Fibroblast of lung (primary cell): ENCODE measurements around the gene H1-8.

Source experiments
- EZH2 ChIP-seq: IDR thresholded peaks from 2 replicates; pipeline ENCODE4 v1.5.1; 2012; ENCODE audit warnings: low read length, control low read depth, mild to moderate bottlenecking; ENCODE audit errors: missing control alignments
- TF ChIP-seq, protein P1 (sequence below), 2 donors: IDR thresholded peaks in 1 of 2; conservative IDR thresholded peaks in 1 of 2; 1 replicate in 1 of 2; 2 replicates in 1 of 2; pipeline ENCODE4 v1.5.1; 2011 to 2012; ENCODE audit warnings: low read length in 2 of 2, control low read depth in 1 of 2, inconsistent platforms in 1 of 2, low read depth in 1 of 2, mild to moderate bottlenecking in 1 of 2

GRCh38 chr3:129519449-129519848, 23.5 kb upstream of the H1-8 start:
- TF ChIP-seq, protein P1, sequence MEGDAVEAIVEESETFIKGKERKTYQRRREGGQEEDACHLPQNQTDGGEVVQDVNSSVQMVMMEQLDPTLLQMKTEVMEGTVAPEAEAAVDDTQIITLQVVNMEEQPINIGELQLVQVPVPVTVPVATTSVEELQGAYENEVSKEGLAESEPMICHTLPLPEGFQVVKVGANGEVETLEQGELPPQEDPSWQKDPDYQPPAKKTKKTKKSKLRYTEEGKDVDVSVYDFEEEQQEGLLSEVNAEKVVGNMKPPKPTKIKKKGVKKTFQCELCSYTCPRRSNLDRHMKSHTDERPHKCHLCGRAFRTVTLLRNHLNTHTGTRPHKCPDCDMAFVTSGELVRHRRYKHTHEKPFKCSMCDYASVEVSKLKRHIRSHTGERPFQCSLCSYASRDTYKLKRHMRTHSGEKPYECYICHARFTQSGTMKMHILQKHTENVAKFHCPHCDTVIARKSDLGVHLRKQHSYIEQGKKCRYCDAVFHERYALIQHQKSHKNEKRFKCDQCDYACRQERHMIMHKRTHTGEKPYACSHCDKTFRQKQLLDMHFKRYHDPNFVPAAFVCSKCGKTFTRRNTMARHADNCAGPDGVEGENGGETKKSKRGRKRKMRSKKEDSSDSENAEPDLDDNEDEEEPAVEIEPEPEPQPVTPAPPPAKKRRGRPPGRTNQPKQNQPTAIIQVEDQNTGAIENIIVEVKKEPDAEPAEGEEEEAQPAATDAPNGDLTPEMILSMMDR (conservative IDR thresholded peaks at IDR 0.05 in 1 of 2, IDR thresholded peaks at IDR 0.05 in 1 of 2; ENCODE audit: low read depth in 1 of 2, low read length in 2 of 2): no peak
- no peak for TF ChIP-seq EZH2
